NAMALWA (cell line): ENCODE data around the gene HAUS1.
"Not testable (repeated sequence)": the region's sequence is repeated elsewhere in the genome, so short reads cannot be mapped to it uniquely, and the experiment has no call there.

Experiments used
- DNase-seq: peaks from one replicate; pipeline ENCODE4 v3.0.0-alpha.2; 2015; ENCODE audit warnings: low spot score

HAUS1 gene

GRCh38 chr18:46088501-46088900, 15.7 kb upstream of the HAUS1 start:
- not testable (repeated sequence) for DNase-seq

GRCh38 chr18:46095532-46095931, 8.7 kb upstream of the HAUS1 start:
- no peak for DNase-seq

GRCh38 chr18:46096651-46097300, 7.4 kb upstream of the HAUS1 start:
- peak; percentile 37 for DNase-seq

- peak; percentile 63 for DNase-seq
Measured at GRCh38 chr18:46097431-46097800, 6.8 kb upstream of the HAUS1 start.

- peak; percentile 85 for DNase-seq
Measured at GRCh38 chr18:46097801-46098615, 6.2 kb upstream of the HAUS1 start, which contains the start of gene ATP5F1A. Gene ATP5F1A, minus strand, starts transcription at chr18:46098296. Its CDS starts 65 bp downstream, at chr18:46098231.

GRCh38 chr18:46098616-46098933, 5.6 kb upstream of the HAUS1 start:
- DNase-seq, result no peak

GRCh38 chr18:46099463-46099862, 4.7 kb upstream of the HAUS1 start:
- no peak for DNase-seq

GRCh38 chr18:46109386-46109785, 5.2 kb downstream of the HAUS1 start:
- no peak for DNase-seq

GRCh38 chr18:46110406-46110805, 6.2 kb downstream of the HAUS1 start:
- no peak for DNase-seq

GRCh38 chr18:46113751-46114150, 9.6 kb downstream of the HAUS1 start:
- no peak for DNase-seq

- not testable (repeated sequence) for DNase-seq
Measured at GRCh38 chr18:46126625-46127024, 22.4 kb downstream of the HAUS1 start.

GRCh38 chr18:46130061-46130460, 25.9 kb downstream of the HAUS1 start:
- no peak for DNase-seq

- not testable (repeated sequence) for DNase-seq
Measured at GRCh38 chr18:46130549-46130948, 26.4 kb downstream of the HAUS1 start.

- DNase-seq, result no peak
Measured at GRCh38 chr18:46133534-46133933, 29.3 kb downstream of the HAUS1 start.

- DNase-seq, result no peak
Measured at GRCh38 chr18:46134920-46135675, 30.9 kb downstream of the HAUS1 start.

GRCh38 chr18:46140173-46140572, 36.0 kb downstream of the HAUS1 start:
- no peak for DNase-seq

GRCh38 chr18:46141199-46141598, 37.0 kb downstream of the HAUS1 start:
- no peak for DNase-seq

- DNase-seq, result peak; percentile 74
Measured at GRCh38 chr18:46148810-46149209, 44.6 kb downstream of the HAUS1 start.

- DNase-seq, result no peak
Measured at GRCh38 chr18:46152436-46152807, 48.2 kb downstream of the HAUS1 start.

GRCh38 chr18:46152808-46153617, 48.8 kb downstream of the HAUS1 start:
- no peak for DNase-seq

GRCh38 chr18:46155641-46156051, 51.5 kb downstream of the HAUS1 start:
- DNase-seq, result no peak

- no peak for DNase-seq
Measured at GRCh38 chr18:46156124-46156745, 52.0 kb downstream of the HAUS1 start.
